SK-N-SH treated with all-trans-retinoic acid at 6 μM for 48 hours (cell line): ENCODE measurements around the gene TIPRL.

Source experiments
- ATAC-seq: fragments of 200-7000 bp; cut with Tn5 transposase; 3 replicates; pipeline ENCODE4 v1.9.1; 2020; ENCODE audit warnings: mild to moderate bottlenecking, moderate library complexity
- BACH2 ChIP-seq: fragments of 250-450 bp; sonication (Bioruptor Pico); IDR thresholded peaks from 2 replicates; pipeline ENCODE4 v1.9.0; 2021; ENCODE audit warnings: mild to moderate bottlenecking, borderline replicate concordance
- CREB5 ChIP-seq: fragments of 250-450 bp; sonication (Bioruptor Pico); IDR thresholded peaks from 2 replicates; pipeline ENCODE4 v1.5.1; 2020; ENCODE audit warnings: low read depth, mild to moderate bottlenecking, moderate library complexity
- CSDC2 ChIP-seq: fragments of 250-450 bp; sonication (Bioruptor Pico); IDR thresholded peaks from 2 replicates; pipeline ENCODE4 v1.5.0; 2020; ENCODE audit warnings: mild to moderate bottlenecking, moderate library complexity
- CSRNP3 ChIP-seq: fragments of 250-450 bp; sonication (Bioruptor Pico); IDR thresholded peaks from 2 replicates; pipeline ENCODE4 v1.5.1; 2021; ENCODE audit warnings: mild to moderate bottlenecking, moderate library complexity
- ESRRG ChIP-seq: fragments of 250-450 bp; sonication (Bioruptor Pico); IDR thresholded peaks from 2 replicates; pipeline ENCODE4 v1.6.1; 2021; ENCODE audit warnings: mild to moderate bottlenecking
- ISL1 ChIP-seq: fragments of 250-450 bp; sonication (Bioruptor Pico); IDR thresholded peaks from 2 replicates; pipeline ENCODE4 v2.1.2; 2022; ENCODE audit warnings: mild to moderate bottlenecking, moderate library complexity
- OSR1 ChIP-seq: fragments of 250-450 bp; sonication (Bioruptor Pico); IDR thresholded peaks from 2 replicates; pipeline ENCODE4 v1.8.0; 2022; ENCODE audit warnings: moderate library complexity, mild to moderate bottlenecking, inconsistent platforms
- PATZ1 ChIP-seq: fragments of 250-450 bp; sonication (Bioruptor Pico); IDR thresholded peaks from 2 replicates; pipeline ENCODE4 v1.8.0; 2020; ENCODE audit warnings: mild to moderate bottlenecking, moderate library complexity, borderline replicate concordance
- POU6F1 ChIP-seq: fragments of 250-450 bp; sonication (Bioruptor Pico); IDR thresholded peaks from 2 replicates; pipeline ENCODE4 v1.8.0; 2021; ENCODE audit warnings: low read depth, mild to moderate bottlenecking, moderate library complexity, borderline replicate concordance
- PPARA ChIP-seq: fragments of 250-450 bp; sonication (Bioruptor Pico); IDR thresholded peaks from 2 replicates; pipeline ENCODE4 v1.5.0; 2020; ENCODE audit warnings: mild to moderate bottlenecking, borderline replicate concordance
- SNAI2 ChIP-seq: fragments of 250-450 bp; sonication (Bioruptor Pico); IDR thresholded peaks from 2 replicates; pipeline ENCODE4 v1.5.0; 2020; ENCODE audit warnings: mild to moderate bottlenecking, moderate library complexity
- TCF4 ChIP-seq: fragments of 250-450 bp; sonication (Bioruptor Pico); IDR thresholded peaks from 2 replicates; pipeline ENCODE4 v1.8.0; 2021; ENCODE audit warnings: mild to moderate bottlenecking, moderate library complexity, borderline replicate concordance
- TSHZ2 ChIP-seq: fragments of 250-450 bp; sonication (Bioruptor Pico); IDR thresholded peaks from 2 replicates; pipeline ENCODE4 v1.5.0; 2020; ENCODE audit warnings: mild to moderate bottlenecking, moderate library complexity
- ZFP30 ChIP-seq: fragments of 450-650 bp; formaldehyde crosslinking; IDR thresholded peaks from 2 replicates; pipeline ENCODE4 v1.5.0; 2022; ENCODE audit warnings: mild to moderate bottlenecking, moderate library complexity
- ZNF70 ChIP-seq: fragments of 450-650 bp; formaldehyde crosslinking; IDR thresholded peaks from 2 replicates; pipeline ENCODE4 v1.5.0; 2020; ENCODE audit warnings: mild to moderate bottlenecking, moderate library complexity
- ZNF8 ChIP-seq: fragments of 450-650 bp; formaldehyde crosslinking; IDR thresholded peaks from 2 replicates; pipeline ENCODE4 v1.5.0; 2020; ENCODE audit warnings: mild to moderate bottlenecking, moderate library complexity

TIPRL gene

GRCh38 chr1:168141871-168142385 lies 36.8 kb upstream of the TIPRL start (continued):
- TF ChIP-seq TSHZ2 (no peak), ZFP30 (CRISPR knock-in tag) (no peak), SNAI2 (CRISPR knock-in tag) (no peak)

GRCh38 chr1:168145184-168146159 lies 33.3 kb upstream of the TIPRL start:
- TF ChIP-seq POU6F1 (CRISPR knock-in tag) (no peak), ESRRG (no peak), CREB5 (CRISPR knock-in tag) (no peak)
- peak; percentile 100 for ATAC-seq

- TF ChIP-seq CSRNP3 (no peak), PATZ1 (CRISPR knock-in tag) (no peak), OSR1 (CRISPR knock-in tag) (no peak), ZNF70 (CRISPR knock-in tag) (no peak), CREB5 (CRISPR knock-in tag) (no peak), PPARA (CRISPR knock-in tag) (no peak), ISL1 (CRISPR knock-in tag) (no peak), ESRRG (no peak), ZNF8 (no peak), SNAI2 (CRISPR knock-in tag) (no peak), TCF4 (CRISPR knock-in tag) (no peak), CSDC2 (CRISPR knock-in tag) (no peak)
- ATAC-seq = no peak
Observed at GRCh38 chr1:168146160-168146539, 32.6 kb upstream of the TIPRL start.

GRCh38 chr1:168146626-168147025 lies 32.1 kb upstream of the TIPRL start:
- TF ChIP-seq BACH2 (CRISPR knock-in tag) (no peak), ZNF8 (no peak), SNAI2 (CRISPR knock-in tag) (no peak), ISL1 (CRISPR knock-in tag) (no peak), TSHZ2 (no peak)
- ATAC-seq = no peak
